NCI-H2029 treated with DMSO at 0.1 percent for 48 hours (cell line): ENCODE results near the gene RASA3.
"Not testable (repeated sequence)": the region's sequence is repeated elsewhere in the genome, so short reads cannot be mapped to it uniquely, and the experiment has no call there.

Experiments
- DNase-seq: peaks from one replicate; lab custom pipeline; 2025; lab: John Stamatoyannopoulos, UW

RASA3 gene

GRCh38 chr13:114079601-114080536 lies 52.6 kb downstream of the RASA3 start:
- DNase-seq: no peak

GRCh38 chr13:114078461-114079451 lies 53.7 kb downstream of the RASA3 start:
- no peak for DNase-seq

- no peak for DNase-seq
These were observed 54.5 kb downstream of the RASA3 start for GRCh38 chr13:114077933-114078325.

- DNase-seq: no peak
These were observed 55.1 kb downstream of the RASA3 start for GRCh38 chr13:114077099-114077932.

- no peak for DNase-seq
These were observed 55.9 kb downstream of the RASA3 start for GRCh38 chr13:114076329-114077090.

- not testable (repeated sequence) for DNase-seq
These were observed 56.6 kb downstream of the RASA3 start for GRCh38 chr13:114075811-114076210.

GRCh38 chr13:114074671-114075315 lies 57.6 kb downstream of the RASA3 start:
- no peak for DNase-seq

GRCh38 chr13:114073881-114074612 lies 58.4 kb downstream of the RASA3 start:
- DNase-seq: no peak

GRCh38 chr13:114072421-114072820 lies 60.0 kb downstream of the RASA3 start:
- DNase-seq: no peak

- DNase-seq: no peak
These were observed 60.4 kb downstream of the RASA3 start for GRCh38 chr13:114071991-114072390.

- no peak for DNase-seq
These were observed 61.0 kb downstream of the RASA3 start for GRCh38 chr13:114071410-114071809.

- no peak for DNase-seq
These were observed 62.2 kb downstream of the RASA3 start for GRCh38 chr13:114070098-114070799.

GRCh38 chr13:114069376-114070097 lies 62.9 kb downstream of the RASA3 start:
- no peak for DNase-seq

- no peak for DNase-seq
These were observed 63.6 kb downstream of the RASA3 start for GRCh38 chr13:114068656-114069318.

GRCh38 chr13:114067886-114068651 lies 64.4 kb downstream of the RASA3 start:
- no peak for DNase-seq

- no peak for DNase-seq
These were observed 65.0 kb downstream of the RASA3 start for GRCh38 chr13:114067381-114067885.

GRCh38 chr13:114066956-114067355 lies 65.5 kb downstream of the RASA3 start:
- DNase-seq: no peak
